Peyer's patch (tissue), 4 donors: ENCODE measurements around the gene C11orf58.

ENCODE experiments used
- CTCF ChIP-seq, 6 experiments: fragments of 450-650 bp in 4 of 6; fragments of 200-600 bp in 2 of 6; sonication (generic) in 1 of 6; IDR thresholded peaks; one replicate each; pipeline ENCODE4 v1.5.1; 2017 to 2019; ENCODE audit warnings: antibody characterized with exemption in 6 of 6, mild to moderate bottlenecking in 3 of 6, moderate library complexity in 1 of 6
- POLR2A ChIP-seq, 2 donors: fragments of 450-650 bp; IDR thresholded peaks; one replicate each; pipeline ENCODE4 v1.5.1; 2017; ENCODE audit warnings: antibody characterized with exemption in 2 of 2, mild to moderate bottlenecking in 2 of 2, moderate library complexity in 2 of 2

GRCh38 chr11:16727806-16728205 lies 10.6 kb upstream of the C11orf58 start:
- TF ChIP-seq CTCF (IDR thresholded peaks at IDR 0.05): no peak
- no peak for TF ChIP-seq POLR2A (IDR thresholded peaks at IDR 0.05)
